ENCODE measurements around the gene SHISA3. TPM values are rescaled to one million over a fixed set of nuclear protein-coding genes. Genes with fewer than 3 reads are reported as not detected.
A peak's percentile ranks its signal among the peaks of the same experiment; 100 is the strongest.

SHISA3 gene
- total RNA-seq, 1 donor from 2014 or later: 0.14 TPM

- TF ChIP-seq CTCF (IDR thresholded peaks at IDR 0.05; ENCODE audit: unreplicated experiment): peak; percentile 48
- DNase-seq (ENCODE audit: low spot score, unreplicated experiment): peak; percentile 21
- peak overlapping the region; percentile 70 for H3K4me3 Mint-ChIP-seq (ENCODE audit: low read depth)
- H3K9me3 Mint-ChIP-seq (ENCODE audit: low read depth): no peaks in the 10 kb centered on the region
- H3K27ac Mint-ChIP-seq: no peak overlapping the region
- peaks cover 73% of the 10 kb centered on the region for H3K27me3 Mint-ChIP-seq
- H3K4me1 Mint-ChIP-seq (ENCODE audit: low read depth): peaks cover 15% of the 10 kb centered on the region
- H3K36me3 Mint-ChIP-seq (ENCODE audit: insufficient read depth): no peaks in the 10 kb centered on the region
Measured at GRCh38 chr4:42398171-42398870, 1.0 kb downstream of the SHISA3 start.

- Mint-ChIP-seq H3K27me3 (peaks cover 68% of the 10 kb centered on the region), H3K4me1 (ENCODE audit: low read depth) (peaks cover 15% of the 10 kb centered on the region), H3K9me3 (ENCODE audit: low read depth) (no peaks in the 10 kb centered on the region), H3K27ac (no peak overlapping the region), H3K4me3 (ENCODE audit: low read depth) (peak overlapping the region; percentile 70), H3K36me3 (ENCODE audit: insufficient read depth) (no peaks in the 10 kb centered on the region)
- no peak for TF ChIP-seq CTCF (IDR thresholded peaks at IDR 0.05; ENCODE audit: unreplicated experiment)
- no peak for DNase-seq (ENCODE audit: low spot score, unreplicated experiment)
Measured at GRCh38 chr4:42398871-42399331, 1.6 kb downstream of the SHISA3 start.

- Mint-ChIP-seq H3K9me3 (ENCODE audit: low read depth) (no peaks in the 10 kb centered on the region), H3K4me3 (ENCODE audit: low read depth) (peak overlapping the region; percentile 70), H3K27ac (no peak overlapping the region), H3K27me3 (peaks cover 71% of the 10 kb centered on the region), H3K4me1 (ENCODE audit: low read depth) (peaks cover 15% of the 10 kb centered on the region), H3K36me3 (ENCODE audit: insufficient read depth) (no peaks in the 10 kb centered on the region)
- no peak for DNase-seq (ENCODE audit: low spot score, unreplicated experiment)
- TF ChIP-seq CTCF (IDR thresholded peaks at IDR 0.05; ENCODE audit: unreplicated experiment): no peak
Measured at GRCh38 chr4:42399393-42399792, 2.1 kb downstream of the SHISA3 start.

GRCh38 chr4:42401171-42401570 is 3.9 kb downstream of the SHISA3 start:
- Mint-ChIP-seq H3K27ac (no peak overlapping the region), H3K4me3 (ENCODE audit: low read depth) (no peak overlapping the region), H3K27me3 (peaks cover 62% of the 10 kb centered on the region), H3K36me3 (ENCODE audit: insufficient read depth) (no peaks in the 10 kb centered on the region), H3K9me3 (ENCODE audit: low read depth) (no peaks in the 10 kb centered on the region), H3K4me1 (ENCODE audit: low read depth) (peaks cover 15% of the 10 kb centered on the region)
- no peak for DNase-seq (ENCODE audit: low spot score, unreplicated experiment)
- TF ChIP-seq CTCF (IDR thresholded peaks at IDR 0.05; ENCODE audit: unreplicated experiment): peak; percentile 11

- peaks cover 38% of the 10 kb centered on the region for H3K27me3 Mint-ChIP-seq
- peaks cover 2% of the 10 kb centered on the region for H3K4me1 Mint-ChIP-seq (ENCODE audit: low read depth)
- H3K36me3 Mint-ChIP-seq (ENCODE audit: insufficient read depth): no peaks in the 10 kb centered on the region
- H3K9me3 Mint-ChIP-seq (ENCODE audit: low read depth): no peaks in the 10 kb centered on the region
- DNase-seq (ENCODE audit: low spot score, unreplicated experiment): no peak
- TF ChIP-seq CTCF (IDR thresholded peaks at IDR 0.05; ENCODE audit: unreplicated experiment): no peak
- H3K27ac Mint-ChIP-seq: peak overlapping the region; percentile 35
- no peak overlapping the region for H3K4me3 Mint-ChIP-seq (ENCODE audit: low read depth)
Measured at GRCh38 chr4:42404001-42404400, 6.7 kb downstream of the SHISA3 start.
